Umbilical cord (tissue), 2 donors: ENCODE results near the gene RABGAP1L. TPM values are rescaled to one million over a fixed set of nuclear protein-coding genes. Genes with fewer than 3 reads are reported as not detected.

Experiments used
- DNase-seq: peaks from one replicate; pipeline ENCODE4 v3.0.0-alpha.2; 2015; ENCODE audit warnings: low spot score
- total RNA-seq: library from RNA; depleted of rRNA; stranded (reverse); fragments of >200 nt; gene quantifications from one replicate; pipeline ENCODE4 v1.2.3, GENCODE V29; 2014; ENCODE audit warnings: low replicate concordance; ENCODE audit not compliant: insufficient read depth

RABGAP1L gene
- total RNA-seq, 1 donor from 2014 or later, result 40.9 TPM

GRCh38 chr1:174989536-174990220 lies 830.4 kb downstream of the RABGAP1L start:
- DNase-seq, result no peak

DNA sequence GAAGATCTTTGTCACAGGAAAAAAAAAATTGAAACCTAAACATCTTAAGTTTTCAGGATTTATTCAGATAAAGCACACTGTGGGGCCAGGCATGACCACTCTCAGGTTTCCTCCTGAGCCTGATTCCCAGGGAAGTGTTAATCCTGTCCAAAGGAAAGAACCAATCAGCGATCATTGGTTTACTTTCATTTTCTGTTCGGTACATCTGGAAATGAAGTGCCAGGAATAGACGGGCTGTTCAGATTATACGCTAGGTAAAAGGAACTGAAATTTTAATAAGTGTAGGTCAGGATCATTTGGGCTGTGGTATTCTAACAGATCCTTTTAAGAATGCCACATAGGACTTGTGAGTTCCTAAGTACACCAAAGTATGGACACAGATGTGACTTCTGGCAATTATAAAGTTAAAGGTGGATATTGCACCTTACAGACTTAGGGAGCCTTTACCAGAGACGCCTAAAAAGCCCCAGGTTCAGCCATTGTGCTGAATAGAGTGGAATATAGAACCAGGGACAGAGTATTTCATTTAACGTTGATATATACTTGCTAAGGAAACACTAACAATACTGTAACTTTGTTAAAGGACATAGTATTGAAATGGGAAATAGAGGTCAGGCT lies 831.2 kb downstream of the RABGAP1L start:
- DNase-seq, result peak; percentile 17

DNA sequence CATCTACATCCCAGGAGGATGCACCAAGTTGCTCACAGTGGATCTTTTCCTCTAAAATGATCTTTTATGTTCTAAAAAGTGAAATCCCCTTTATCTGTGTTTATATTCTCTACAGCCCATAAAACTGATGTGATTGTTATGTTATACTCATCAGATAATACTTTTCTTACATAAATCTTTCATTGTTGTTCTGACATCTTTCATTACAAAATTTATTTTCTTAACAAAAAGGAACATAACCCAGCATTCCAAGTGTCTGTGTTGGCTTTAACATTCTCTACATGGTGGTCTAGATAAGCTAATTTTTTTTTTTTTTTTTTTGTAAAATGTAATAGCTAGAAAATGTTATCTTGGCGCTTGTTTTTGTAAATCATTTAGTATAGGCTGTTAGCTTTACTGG lies 832.2 kb downstream of the RABGAP1L start:
- no peak for DNase-seq

DNA sequence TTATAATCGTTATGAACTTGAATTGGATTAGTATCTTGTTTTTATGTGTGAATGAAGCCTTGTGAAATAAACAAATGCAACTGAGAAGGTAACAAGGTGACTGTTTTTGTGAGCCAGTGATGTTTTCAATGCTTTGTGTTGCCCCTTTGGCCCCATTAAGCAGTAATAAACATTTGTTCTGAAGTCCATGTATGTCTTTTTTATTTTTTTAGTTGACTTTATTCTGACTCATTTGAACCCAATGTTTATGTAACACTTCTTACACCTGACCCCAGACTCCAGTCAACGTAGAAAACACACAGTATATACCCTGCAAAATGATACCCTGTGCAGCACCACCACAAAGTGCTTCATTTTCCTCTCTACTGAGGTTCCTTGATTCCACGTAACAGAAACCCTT lies 835.8 kb downstream of the RABGAP1L start:
- DNase-seq, result no peak

- DNase-seq, result no peak
Observed at GRCh38 chr1:174995916-174996315, 836.6 kb downstream of the RABGAP1L start.

- no peak for DNase-seq
Observed at GRCh38 chr1:174996476-174996875, 837.2 kb downstream of the RABGAP1L start.

DNA sequence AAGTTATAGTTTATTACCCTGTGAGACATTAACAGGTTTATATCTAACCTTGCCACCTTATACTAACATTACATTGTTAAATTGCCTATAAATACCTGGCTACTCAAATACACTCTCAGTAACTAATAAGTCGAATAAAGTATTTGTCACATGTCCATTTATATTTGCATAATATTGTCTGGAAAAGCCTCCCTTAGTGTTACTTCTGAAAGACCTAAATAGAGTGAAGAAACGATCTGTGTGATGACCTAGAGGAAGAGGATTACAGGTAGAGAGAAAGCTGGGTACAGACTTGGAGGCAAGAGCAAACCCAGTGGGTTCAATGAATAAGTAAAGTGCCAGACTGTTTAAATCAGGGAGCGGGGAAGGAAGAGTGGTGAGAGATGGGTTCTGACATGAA lies 837.7 kb downstream of the RABGAP1L start:
- DNase-seq, result no peak

GRCh38 chr1:174998569-174999215 lies 839.4 kb downstream of the RABGAP1L start:
- peak; percentile 63 for DNase-seq

DNA sequence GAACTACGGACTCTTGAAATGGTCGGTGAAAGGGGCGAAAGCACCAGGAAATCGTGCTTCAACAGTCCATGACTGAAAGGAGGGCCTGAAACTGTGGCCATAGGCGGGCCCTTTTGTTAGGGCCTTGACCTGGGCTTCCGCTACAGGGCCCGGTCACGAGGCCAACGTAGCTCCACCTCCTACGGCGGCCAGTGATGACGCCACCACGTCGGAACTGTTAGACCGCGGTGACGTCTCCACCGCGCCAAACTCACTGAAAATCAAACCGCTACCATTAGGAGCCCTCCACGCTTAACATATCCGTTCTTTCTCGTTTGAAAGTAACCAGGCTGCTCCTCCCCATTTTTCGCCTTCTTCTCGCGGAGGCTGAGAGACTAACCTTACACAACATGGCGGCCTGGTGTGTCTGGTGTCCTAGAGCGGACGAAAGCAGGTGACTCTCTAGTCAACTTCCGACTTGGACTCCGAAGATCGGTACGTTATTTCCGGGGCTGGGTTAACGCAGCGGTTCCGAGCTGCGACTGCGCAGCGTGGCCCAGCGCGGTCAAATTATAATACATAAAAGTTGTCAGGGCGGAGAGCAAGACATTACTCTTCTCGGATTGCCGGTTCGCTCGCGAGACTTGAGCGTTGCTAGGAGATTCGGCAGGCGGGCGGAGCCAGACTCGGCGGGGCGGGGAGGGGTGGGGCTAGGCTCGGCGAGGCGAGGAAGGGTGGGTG lies 840.1 kb downstream of the RABGAP1L start:
- peak; percentile 100 for DNase-seq

- DNase-seq, result peak; percentile 41
Observed at GRCh38 chr1:174999936-175000696, 840.8 kb downstream of the RABGAP1L start, which contains the start of gene CACYBP. Gene CACYBP (plus strand): TSS chr1:174999947. CDS start chr1:175000181, 234 bp downstream.

GRCh38 chr1:175000697-175001187 lies 841.4 kb downstream of the RABGAP1L start:
- no peak for DNase-seq

DNA sequence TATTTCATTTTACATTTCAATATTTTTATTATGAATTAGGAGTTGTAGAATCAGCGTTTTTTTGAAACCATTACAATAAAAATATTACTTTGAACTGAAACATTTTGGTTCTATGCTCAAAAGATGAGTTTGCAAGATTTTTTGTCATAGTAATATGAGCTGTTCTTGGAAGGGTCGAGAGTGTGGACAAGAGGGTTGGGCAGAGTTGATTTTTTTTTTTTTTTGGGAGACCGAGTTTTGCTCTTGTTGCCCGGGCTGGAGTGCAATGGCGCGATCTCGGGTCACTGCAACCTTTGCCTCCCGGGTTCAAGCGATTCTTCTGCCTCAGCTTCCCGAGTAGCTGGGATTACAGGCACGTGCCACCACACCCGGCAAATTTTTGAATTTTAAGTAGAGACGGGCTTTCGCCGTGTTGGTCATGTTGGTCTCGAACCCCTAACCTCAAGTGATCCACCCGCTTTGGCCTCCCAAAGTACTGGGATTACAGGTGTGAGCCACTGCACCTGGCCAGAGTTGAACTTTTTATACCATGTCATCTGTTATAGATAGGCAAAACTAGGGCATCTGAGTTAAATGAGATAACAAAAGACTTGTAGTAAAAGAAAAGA lies 843.7 kb downstream of the RABGAP1L start:
- no peak for DNase-seq

- DNase-seq, result no peak
Observed at GRCh38 chr1:175003521-175003920, 844.2 kb downstream of the RABGAP1L start.

GRCh38 chr1:175005085-175005783 lies 845.9 kb downstream of the RABGAP1L start:
- no peak for DNase-seq

GRCh38 chr1:175009532-175009931 lies 850.2 kb downstream of the RABGAP1L start:
- DNase-seq, result no peak

DNA sequence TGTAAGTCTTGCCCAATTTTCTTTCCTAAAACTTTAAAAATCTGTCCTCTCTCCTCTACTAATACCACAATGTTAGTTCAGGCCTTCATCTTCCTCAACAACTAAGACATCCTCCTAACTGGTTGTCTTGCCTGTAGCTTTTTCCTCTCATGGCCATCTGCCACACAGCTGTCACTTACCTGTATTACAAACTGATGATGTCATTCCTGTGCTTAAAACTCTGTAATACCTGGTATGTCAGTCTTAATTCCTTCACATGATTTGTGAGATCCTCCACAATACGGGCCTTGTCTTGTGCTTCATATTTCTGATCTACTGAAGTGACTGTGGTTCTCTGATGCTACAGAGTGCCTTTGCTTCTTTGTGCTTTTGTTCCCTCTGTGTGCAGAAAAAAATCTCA lies 854.1 kb downstream of the RABGAP1L start:
- DNase-seq, result no peak

DNA sequence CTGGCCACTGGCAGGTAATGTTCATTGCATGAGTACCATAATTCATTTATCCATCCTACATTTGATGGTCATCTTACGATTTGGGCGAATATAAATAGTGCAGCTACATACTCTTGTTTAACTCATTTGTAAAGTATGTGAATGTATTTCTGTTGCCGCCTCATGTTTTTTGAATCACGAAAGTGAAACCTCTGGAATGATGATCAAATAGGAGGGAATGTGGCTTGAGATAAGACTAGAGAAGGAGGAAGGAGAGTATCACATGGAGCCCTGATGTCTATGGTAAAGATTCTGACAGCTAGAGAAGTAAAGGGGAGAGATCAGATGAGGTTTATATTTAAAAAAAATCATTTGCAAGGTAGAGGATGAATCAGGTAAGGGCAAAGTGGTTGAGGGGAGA lies 855.9 kb downstream of the RABGAP1L start:
- peak; percentile 56 for DNase-seq

DNA sequence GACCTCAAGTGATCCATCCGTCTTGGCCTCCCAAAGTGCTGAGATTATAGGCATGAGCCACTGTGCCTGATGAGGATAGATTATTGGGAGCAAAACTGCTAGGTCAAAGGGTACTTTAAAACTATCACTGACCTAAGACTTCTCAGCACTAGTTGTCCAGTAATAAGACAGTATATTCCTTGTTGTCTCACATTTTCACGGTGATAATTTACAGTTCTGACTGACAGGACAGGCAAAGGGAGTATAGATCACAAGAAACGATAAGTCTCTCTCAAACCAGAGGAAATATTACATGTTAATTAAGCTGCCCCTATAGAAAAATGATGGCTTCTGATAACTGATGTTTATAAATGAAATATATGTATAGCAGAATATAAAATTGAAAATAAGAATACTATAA lies 860.2 kb downstream of the RABGAP1L start:
- DNase-seq, result no peak

GRCh38 chr1:175023043-175023921 lies 864.0 kb downstream of the RABGAP1L start, which contains the start of gene MRPS14:
Gene MRPS14 (minus strand): TSS chr1:175023425. CDS start chr1:175023408, 17 bp downstream.
- peak; percentile 98 for DNase-seq
